Astrocyte of the spinal cord (primary cell): ENCODE results near the gene CCNG2.

Source experiments
- DNase-seq: peaks from one replicate; pipeline ENCODE4 v3.0.0; 2011; ENCODE audit warnings: low read depth, low spot score
- H3K4me3 ChIP-seq: 2 replicates; pipeline ENCODE4 v1.5.1; 2011; ENCODE audit warnings: low read depth, mild to moderate bottlenecking, low read length, moderate library complexity
- in situ Hi-C: cut with HindIII; loops from 2 replicates; pipeline ENCODE4 v1.10.0; 2017; ENCODE audit warnings: low sequenced_read_pairs
- TF ChIP-seq, protein P1 (sequence below): IDR thresholded peaks from 2 replicates; pipeline ENCODE4 v1.5.1; 2012; ENCODE audit warnings: low read depth, mild to moderate bottlenecking, low read length, inconsistent platforms

The CCNG2 gene

GRCh38 chr4:77189412-77189811 lies 32.4 kb downstream of the CCNG2 start:
- TF ChIP-seq, protein P1, sequence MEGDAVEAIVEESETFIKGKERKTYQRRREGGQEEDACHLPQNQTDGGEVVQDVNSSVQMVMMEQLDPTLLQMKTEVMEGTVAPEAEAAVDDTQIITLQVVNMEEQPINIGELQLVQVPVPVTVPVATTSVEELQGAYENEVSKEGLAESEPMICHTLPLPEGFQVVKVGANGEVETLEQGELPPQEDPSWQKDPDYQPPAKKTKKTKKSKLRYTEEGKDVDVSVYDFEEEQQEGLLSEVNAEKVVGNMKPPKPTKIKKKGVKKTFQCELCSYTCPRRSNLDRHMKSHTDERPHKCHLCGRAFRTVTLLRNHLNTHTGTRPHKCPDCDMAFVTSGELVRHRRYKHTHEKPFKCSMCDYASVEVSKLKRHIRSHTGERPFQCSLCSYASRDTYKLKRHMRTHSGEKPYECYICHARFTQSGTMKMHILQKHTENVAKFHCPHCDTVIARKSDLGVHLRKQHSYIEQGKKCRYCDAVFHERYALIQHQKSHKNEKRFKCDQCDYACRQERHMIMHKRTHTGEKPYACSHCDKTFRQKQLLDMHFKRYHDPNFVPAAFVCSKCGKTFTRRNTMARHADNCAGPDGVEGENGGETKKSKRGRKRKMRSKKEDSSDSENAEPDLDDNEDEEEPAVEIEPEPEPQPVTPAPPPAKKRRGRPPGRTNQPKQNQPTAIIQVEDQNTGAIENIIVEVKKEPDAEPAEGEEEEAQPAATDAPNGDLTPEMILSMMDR = no peak
- no peak overlapping the region for H3K4me3 ChIP-seq
- in situ Hi-C loops = no loop called here
- DNase-seq = no peak

GRCh38 chr4:77190053-77190452 lies 33.0 kb downstream of the CCNG2 start:
- no peak overlapping the region for H3K4me3 ChIP-seq
- no peak for DNase-seq
- in situ Hi-C loops = no loop called here
- TF ChIP-seq, protein P1 = no peak

- no peak for DNase-seq
- TF ChIP-seq, protein P1 = no peak
- in situ Hi-C loops = no loop called here
- no peak overlapping the region for H3K4me3 ChIP-seq
Measured at GRCh38 chr4:77193046-77193445, 36.0 kb downstream of the CCNG2 start.

DNA sequence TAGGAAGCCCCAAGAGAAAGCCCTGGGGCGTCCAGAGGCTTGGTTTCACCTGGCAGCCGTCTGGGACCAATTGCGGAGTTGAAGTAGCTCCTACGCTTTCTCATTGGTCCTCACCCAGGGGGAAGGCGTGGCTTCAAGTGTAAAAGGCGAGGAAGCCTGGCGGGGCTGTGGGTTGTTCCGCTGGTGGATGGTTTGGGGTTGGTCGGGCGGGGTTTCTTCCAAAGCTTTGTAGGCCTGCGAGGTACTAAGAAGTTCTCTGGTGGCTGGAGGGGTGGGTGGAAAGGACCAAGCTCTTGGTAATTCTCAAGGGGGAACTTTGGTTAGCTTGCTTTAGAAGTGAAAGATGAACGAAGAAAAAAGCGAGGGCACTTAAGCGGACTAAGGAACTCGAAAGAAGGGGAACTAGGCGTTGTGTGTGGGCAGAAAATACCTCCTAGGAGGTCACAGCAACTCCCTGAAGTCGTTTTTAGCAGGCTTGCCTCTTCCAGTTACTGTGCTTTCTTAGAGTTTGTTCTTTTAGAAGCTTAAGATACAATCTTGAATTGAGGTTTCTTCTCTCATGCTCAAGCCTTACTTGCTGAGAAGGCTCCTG lies 36.6 kb downstream of the CCNG2 start:
- DNase-seq = no peak
- TF ChIP-seq, protein P1 = no peak
- H3K4me3 ChIP-seq = no peak overlapping the region
- in situ Hi-C loops = no loop called here

DNA sequence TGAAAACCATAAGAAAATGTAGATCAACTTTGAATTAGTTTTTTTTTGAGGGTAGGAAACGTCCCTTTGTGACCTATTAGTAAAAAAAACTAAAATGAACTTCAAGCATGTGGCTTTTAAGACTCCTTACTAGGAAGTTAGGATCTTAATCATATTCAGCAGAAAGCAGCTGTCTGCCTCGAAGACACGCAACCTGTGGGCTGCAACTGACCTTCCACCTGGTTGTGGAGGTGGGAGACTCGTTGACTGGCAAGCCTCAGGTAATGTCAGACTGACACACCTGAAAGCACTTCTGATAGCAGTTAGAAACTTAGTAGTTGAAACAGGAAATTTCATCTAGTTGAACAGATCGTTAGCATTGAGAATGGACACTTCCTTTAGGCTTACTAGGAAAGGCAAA lies 37.4 kb downstream of the CCNG2 start:
- H3K4me3 ChIP-seq = no peak overlapping the region
- DNase-seq = no peak
- TF ChIP-seq, protein P1 = no peak
- in situ Hi-C loops = no loop called here

DNA sequence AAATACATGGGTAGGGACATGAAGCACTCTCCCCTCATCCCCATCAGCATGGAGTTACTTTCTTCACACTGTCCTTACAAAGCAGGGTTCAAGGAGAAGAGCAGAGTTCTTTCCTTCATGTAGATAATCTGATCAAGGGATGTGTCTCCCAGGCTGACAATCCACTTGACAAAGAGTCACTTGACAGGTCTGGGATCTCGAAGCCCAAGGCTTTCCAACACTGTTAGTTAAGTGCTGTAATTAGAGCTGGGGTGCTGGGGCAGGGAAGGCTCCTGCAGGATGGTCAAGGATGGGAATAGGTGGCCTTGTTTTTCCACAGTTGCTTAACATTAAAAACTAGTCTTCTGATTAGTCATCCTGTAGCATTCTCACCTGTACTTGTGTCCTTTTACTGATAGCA lies 38.0 kb downstream of the CCNG2 start:
- in situ Hi-C loops = no loop called here
- TF ChIP-seq, protein P1 = no peak
- DNase-seq = no peak

DNA sequence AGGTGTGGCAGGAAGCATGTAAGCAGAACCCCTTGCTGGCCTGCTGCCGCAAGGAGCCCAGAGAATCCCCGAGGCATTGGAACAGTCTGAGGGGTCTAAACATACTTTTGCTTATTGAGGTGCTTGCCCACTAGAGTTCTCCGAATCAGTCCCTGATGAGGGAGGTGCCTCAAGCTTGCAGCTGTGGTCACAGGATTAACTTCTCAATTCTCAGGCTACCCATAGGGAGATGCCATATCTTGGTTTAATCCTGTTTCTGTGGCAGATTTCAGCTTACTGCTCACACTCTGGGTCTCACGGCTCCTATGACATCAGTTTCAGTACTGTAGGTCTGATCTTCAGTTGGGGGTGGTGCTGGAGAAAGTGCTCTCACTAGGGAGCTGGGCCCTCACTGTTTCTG lies 39.9 kb downstream of the CCNG2 start:
- H3K4me3 ChIP-seq = no peak overlapping the region
- in situ Hi-C loops = no loop called here
- TF ChIP-seq, protein P1 = no peak
- DNase-seq = no peak

More for the DNA sequence above, 38.0 kb downstream of the CCNG2 start:
- H3K4me3 ChIP-seq = no peak overlapping the region
